Measurements from ENCODE around the gene NRIP3. TPM values are rescaled to one million over a fixed set of nuclear protein-coding genes. Genes with fewer than 3 reads are reported as not detected.
"Not testable (repeated sequence)": the region's sequence is repeated elsewhere in the genome, so short reads cannot be mapped to it uniquely, and the experiment has no call there.

Gene NRIP3
- total RNA-seq, 1 donor from 2014 or later, result 1.3 TPM

DNA sequence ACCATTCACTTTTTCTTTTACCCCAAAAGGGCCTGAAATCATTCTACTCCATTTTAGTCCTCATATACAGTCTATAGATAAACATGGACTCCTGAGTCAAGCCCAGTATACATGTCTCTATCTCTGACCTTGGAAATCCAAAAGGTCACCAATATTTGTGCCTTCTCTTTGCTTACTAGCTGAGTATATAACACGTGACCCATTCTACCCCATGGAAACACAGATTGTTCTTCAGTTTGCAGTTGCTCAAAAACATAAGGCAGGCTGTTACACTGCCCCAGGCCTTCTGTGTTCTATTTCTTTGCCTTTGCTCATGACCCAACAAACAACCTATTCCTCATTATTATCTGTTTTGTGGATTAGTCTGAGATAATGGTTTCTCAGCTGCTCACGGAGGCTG is 5.8 kb downstream of the NRIP3 start:
- intact Hi-C loops (cut with DNase I), result no loop called here
- Histone ChIP-seq H3K4me1 (peaks cover 4% of the 10 kb centered on the region), H3K9me3 (no peaks in the 10 kb centered on the region), H3K27ac (no peak overlapping the region), H3K4me3 (no peak overlapping the region), H3K27me3 (peaks cover 25% of the 10 kb centered on the region), H3K36me3 (no peaks in the 10 kb centered on the region)
- DNase-seq (no peak), ATAC-seq (no peak)
- TF ChIP-seq, protein P1, sequence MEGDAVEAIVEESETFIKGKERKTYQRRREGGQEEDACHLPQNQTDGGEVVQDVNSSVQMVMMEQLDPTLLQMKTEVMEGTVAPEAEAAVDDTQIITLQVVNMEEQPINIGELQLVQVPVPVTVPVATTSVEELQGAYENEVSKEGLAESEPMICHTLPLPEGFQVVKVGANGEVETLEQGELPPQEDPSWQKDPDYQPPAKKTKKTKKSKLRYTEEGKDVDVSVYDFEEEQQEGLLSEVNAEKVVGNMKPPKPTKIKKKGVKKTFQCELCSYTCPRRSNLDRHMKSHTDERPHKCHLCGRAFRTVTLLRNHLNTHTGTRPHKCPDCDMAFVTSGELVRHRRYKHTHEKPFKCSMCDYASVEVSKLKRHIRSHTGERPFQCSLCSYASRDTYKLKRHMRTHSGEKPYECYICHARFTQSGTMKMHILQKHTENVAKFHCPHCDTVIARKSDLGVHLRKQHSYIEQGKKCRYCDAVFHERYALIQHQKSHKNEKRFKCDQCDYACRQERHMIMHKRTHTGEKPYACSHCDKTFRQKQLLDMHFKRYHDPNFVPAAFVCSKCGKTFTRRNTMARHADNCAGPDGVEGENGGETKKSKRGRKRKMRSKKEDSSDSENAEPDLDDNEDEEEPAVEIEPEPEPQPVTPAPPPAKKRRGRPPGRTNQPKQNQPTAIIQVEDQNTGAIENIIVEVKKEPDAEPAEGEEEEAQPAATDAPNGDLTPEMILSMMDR (IDR thresholded peaks at IDR 0.05), result no peak

DNA sequence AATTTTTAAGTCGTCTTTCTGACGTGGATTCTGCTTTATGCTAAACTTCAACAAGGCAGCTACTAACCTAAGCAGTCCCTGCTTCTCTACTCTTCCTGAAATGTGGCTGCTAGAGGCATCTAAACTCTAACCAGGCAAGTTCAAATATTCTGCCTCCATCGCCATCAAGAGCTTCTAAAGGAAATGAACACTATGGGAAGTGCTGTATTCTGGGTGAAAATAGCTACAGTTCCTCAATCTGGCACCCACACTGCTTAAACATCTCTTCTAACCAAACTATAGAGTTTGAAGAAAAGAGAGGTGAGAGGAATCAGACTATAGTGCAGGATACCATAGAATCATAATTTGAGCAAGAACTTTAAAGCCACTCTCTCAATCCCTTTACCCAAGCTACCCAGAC is 6.3 kb downstream of the NRIP3 start:
- intact Hi-C loops (cut with DNase I), result no loop called here
- TF ChIP-seq, protein P1 (IDR thresholded peaks at IDR 0.05), result no peak
- H3K9me3 ChIP-seq, result no peaks in the 10 kb centered on the region
- H3K4me1 ChIP-seq, result no peaks in the 10 kb centered on the region
- ATAC-seq (no peak), DNase-seq (no peak)
- H3K27me3 ChIP-seq, result peaks cover 19% of the 10 kb centered on the region
- H3K4me3 ChIP-seq, result no peak overlapping the region
- H3K36me3 ChIP-seq, result no peaks in the 10 kb centered on the region
- no peak overlapping the region for H3K27ac ChIP-seq

DNA sequence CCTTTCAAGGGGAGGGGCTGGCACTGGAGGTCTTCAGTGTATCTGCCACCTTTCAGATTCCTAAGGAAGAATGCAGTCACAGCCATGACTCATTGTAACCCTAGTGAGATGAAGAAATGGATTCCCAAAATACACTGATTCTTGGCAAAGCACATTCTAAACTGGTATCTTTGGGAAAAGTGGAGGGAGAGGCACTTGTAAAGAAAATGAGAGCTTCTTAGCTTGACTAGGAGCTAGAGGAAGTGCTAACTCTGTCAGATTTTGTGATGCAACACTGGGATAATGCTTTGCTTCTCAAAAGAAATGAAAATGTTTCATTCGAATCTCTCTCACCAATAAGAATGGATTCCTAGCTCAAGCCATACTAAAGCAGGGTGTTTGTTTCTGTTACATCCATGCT is 14.3 kb downstream of the NRIP3 start:
- H3K27ac ChIP-seq, result no peak overlapping the region
- no peaks in the 10 kb centered on the region for H3K4me1 ChIP-seq
- H3K27me3 ChIP-seq, result no peaks in the 10 kb centered on the region
- H3K4me3 ChIP-seq, result no peak overlapping the region
- DNase-seq (no peak), ATAC-seq (no peak)
- H3K36me3 ChIP-seq, result no peaks in the 10 kb centered on the region
- no peaks in the 10 kb centered on the region for H3K9me3 ChIP-seq
- intact Hi-C loops (cut with DNase I), result no loop called here
- TF ChIP-seq, protein P1 (IDR thresholded peaks at IDR 0.05), result no peak

DNA sequence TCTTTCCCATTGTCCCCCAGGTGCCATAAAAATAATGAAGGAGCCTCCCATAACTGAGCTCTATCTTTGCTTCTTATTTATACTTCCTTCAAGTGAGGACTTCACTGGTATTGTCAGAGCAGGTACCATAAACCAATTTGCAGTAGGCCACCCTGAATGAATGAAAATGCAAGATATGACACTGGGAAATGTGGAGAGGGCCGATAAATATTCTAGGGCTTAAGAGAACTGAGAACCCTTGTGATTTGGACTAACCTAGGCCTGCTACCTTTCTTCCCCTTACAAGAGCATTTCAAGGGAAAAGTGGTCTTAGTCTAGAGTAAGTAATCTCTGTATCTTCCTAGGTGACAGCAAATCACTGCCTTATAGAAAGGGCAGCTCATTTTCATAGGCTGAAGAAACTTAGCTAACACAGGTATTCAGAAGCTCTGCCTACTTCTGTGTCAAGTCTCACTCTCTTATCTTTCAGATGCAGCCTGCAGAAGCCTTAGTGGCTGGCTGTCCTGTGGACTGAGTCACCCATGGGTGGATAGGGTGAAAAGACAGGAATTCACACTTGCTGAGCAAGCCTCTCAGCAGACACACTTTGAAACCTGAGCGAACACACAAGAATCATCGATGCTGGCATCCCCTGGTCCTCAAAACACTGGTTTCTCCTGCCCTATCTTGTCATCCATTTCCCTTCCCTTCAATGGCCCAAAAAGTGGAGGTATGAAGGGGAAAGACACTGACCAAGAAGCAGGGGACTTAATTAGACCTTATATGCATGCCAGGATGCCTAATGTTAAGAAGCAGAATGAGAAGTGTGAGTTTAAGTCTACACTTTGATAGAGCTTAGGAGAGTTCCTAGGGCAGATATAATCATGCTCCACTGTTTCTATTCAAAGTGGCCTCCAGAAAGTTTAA is 15.2 kb downstream of the NRIP3 start:
- no peaks in the 10 kb centered on the region for H3K27me3 ChIP-seq
- H3K27ac ChIP-seq, result no peak overlapping the region
- no peak for ATAC-seq
- H3K9me3 ChIP-seq, result no peaks in the 10 kb centered on the region
- intact Hi-C loops (cut with DNase I), result no loop called here
- DNase-seq, result no peak
- TF ChIP-seq, protein P1 (IDR thresholded peaks at IDR 0.05), result no peak
- no peaks in the 10 kb centered on the region for H3K36me3 ChIP-seq
- no peaks in the 10 kb centered on the region for H3K4me1 ChIP-seq
- no peak overlapping the region for H3K4me3 ChIP-seq

DNA sequence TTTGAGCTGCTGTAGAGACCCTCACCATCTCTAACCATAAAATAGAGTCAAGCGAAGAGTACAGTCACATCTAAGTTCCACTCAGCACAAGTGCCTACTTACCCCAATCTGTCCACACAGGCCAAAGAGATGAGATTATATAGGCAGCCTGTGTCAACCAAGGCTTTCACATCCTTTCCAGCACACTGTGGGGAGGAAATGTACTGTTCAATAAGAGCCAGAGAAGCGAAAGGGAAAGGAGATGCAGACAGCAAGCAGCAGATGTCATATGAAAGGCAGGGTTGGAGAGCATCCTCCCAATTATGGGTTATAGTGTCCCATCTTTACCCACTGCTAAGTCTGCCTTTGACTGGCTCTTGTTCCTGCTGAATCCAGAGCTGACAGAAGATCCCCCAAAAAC is 16.4 kb downstream of the NRIP3 start:
- no peak for DNase-seq
- Histone ChIP-seq H3K27me3 (no peaks in the 10 kb centered on the region), H3K27ac (no peak overlapping the region), H3K4me3 (no peak overlapping the region), H3K36me3 (no peaks in the 10 kb centered on the region), H3K4me1 (no peaks in the 10 kb centered on the region), H3K9me3 (no peaks in the 10 kb centered on the region)
- no peak for ATAC-seq
- intact Hi-C loops (cut with DNase I), result no loop called here
- TF ChIP-seq, protein P1 (IDR thresholded peaks at IDR 0.05), result no peak

DNA sequence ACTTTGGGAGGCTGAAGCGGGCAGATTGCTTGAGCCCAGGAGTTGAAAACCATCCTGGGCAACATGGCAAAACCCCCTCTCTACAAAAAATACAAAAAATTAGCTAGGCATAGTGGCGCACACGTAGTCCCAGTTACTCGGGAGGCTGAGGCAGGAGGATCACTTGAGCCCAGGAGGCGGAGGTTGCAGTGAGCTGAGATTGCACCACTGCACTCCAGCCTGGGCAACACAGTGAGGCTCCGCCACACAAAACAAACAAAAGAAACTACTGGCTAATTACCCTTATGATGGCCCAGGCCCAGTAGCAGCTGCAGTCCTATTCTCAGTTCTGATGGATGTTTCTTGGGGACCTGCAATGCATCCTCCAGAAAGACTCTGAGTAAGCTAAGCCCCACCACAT is 17.0 kb downstream of the NRIP3 start:
- H3K36me3 ChIP-seq; H3K27me3 ChIP-seq; intact Hi-C loops (cut with DNase I); DNase-seq; H3K27ac ChIP-seq; H3K9me3 ChIP-seq; H3K4me3 ChIP-seq; ATAC-seq; H3K4me1 ChIP-seq: not testable (repeated sequence)

Measured in upper lobe of right lung (tissue), 1 donor.